Fibroblast of pulmonary artery (primary cell): ENCODE data around the gene PCSK9.
A peak's percentile ranks its signal among the peaks of the same experiment; 100 is the strongest.

Source experiments
- DNase-seq: peaks from one replicate; pipeline ENCODE4 v3.0.0-alpha.2; 2010; ENCODE audit warnings: low read depth
- H3K4me3 ChIP-seq: replicated peaks from 2 replicates; pipeline ENCODE4 v1.5.1; 2011; ENCODE audit warnings: low read depth, mild to moderate bottlenecking, control low read depth, low read length, moderate library complexity
- TF ChIP-seq, protein P1 (sequence below): IDR thresholded peaks from 2 replicates; pipeline ENCODE4 v1.5.1; 2011; ENCODE audit warnings: mild to moderate bottlenecking, control low read depth, low read length, inconsistent platforms; ENCODE audit errors: missing control alignments

The PCSK9 gene

GRCh38 chr1:55039342-55040082 is at the start of gene PCSK9:
Gene PCSK9, plus strand, starts transcription at chr1:55039548. Its CDS starts 290 bp downstream, at chr1:55039838.
- DNase-seq = peak; percentile 11
- TF ChIP-seq, protein P1, sequence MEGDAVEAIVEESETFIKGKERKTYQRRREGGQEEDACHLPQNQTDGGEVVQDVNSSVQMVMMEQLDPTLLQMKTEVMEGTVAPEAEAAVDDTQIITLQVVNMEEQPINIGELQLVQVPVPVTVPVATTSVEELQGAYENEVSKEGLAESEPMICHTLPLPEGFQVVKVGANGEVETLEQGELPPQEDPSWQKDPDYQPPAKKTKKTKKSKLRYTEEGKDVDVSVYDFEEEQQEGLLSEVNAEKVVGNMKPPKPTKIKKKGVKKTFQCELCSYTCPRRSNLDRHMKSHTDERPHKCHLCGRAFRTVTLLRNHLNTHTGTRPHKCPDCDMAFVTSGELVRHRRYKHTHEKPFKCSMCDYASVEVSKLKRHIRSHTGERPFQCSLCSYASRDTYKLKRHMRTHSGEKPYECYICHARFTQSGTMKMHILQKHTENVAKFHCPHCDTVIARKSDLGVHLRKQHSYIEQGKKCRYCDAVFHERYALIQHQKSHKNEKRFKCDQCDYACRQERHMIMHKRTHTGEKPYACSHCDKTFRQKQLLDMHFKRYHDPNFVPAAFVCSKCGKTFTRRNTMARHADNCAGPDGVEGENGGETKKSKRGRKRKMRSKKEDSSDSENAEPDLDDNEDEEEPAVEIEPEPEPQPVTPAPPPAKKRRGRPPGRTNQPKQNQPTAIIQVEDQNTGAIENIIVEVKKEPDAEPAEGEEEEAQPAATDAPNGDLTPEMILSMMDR = no peak
- no peak within 1 kb of the TSS for H3K4me3 ChIP-seq

GRCh38 chr1:54989968-54990810 is 49.2 kb upstream of the PCSK9 start:
- TF ChIP-seq, protein P1 = no peak
- H3K4me3 ChIP-seq = no peak overlapping the region
- DNase-seq = peak; percentile 50

- no peak overlapping the region for H3K4me3 ChIP-seq
- no peak for DNase-seq
- TF ChIP-seq, protein P1 = no peak
Observed at GRCh38 chr1:54990916-54991315, 48.4 kb upstream of the PCSK9 start.

DNA sequence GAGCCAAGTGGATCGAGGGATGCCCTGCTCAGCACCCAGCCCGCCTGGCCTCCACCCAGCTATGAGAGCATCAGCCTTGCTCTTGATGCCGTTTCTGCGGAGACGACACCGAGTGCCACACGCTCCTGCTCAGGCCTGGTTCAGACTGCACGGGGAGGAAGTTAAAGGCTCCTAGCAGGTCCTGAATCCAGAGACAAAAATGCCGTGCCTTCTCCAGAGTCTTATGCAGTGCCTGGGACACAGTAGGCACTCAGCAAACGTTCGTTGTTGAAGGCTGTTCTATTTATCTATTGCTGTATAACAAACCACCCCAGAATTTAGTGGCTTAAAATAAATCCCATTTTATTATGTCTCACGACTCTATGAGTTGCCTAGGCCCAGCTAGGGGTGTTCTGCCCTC is 47.4 kb upstream of the PCSK9 start:
- no peak for DNase-seq
- no peak overlapping the region for H3K4me3 ChIP-seq
- TF ChIP-seq, protein P1 = no peak

DNA sequence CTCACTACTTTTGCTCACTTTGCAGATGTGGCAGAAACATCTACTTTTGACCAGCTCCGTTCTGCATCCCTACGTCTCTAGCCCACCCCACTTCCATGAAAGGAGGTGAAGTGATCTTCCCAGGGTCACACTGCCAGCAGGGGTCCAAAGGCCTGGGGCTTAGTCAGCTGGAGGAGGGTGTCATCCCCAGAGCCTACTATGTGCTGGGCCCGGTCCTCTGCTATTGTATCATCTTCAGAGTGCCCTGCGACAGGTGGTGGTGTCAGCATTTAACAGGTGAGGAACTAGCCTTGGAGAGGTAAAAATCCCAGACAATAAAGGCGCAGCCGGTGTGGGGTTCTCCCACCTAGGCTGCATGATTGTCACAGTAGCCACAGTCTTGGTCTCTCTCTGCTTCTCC is 46.2 kb upstream of the PCSK9 start:
- TF ChIP-seq, protein P1 = no peak
- no peak for DNase-seq
- H3K4me3 ChIP-seq = no peak overlapping the region

GRCh38 chr1:54994355-54994990 is 44.9 kb upstream of the PCSK9 start:
- TF ChIP-seq, protein P1 = no peak
- no peak overlapping the region for H3K4me3 ChIP-seq
- no peak for DNase-seq
